ENCODE results near the gene SLC38A1.
A peak's percentile ranks its signal among the peaks of the same experiment; 100 is the strongest.
"Not testable (repeated sequence)": the region's sequence is repeated elsewhere in the genome, so short reads cannot be mapped to it uniquely, and the experiment has no call there.

The SLC38A1 gene

DNA sequence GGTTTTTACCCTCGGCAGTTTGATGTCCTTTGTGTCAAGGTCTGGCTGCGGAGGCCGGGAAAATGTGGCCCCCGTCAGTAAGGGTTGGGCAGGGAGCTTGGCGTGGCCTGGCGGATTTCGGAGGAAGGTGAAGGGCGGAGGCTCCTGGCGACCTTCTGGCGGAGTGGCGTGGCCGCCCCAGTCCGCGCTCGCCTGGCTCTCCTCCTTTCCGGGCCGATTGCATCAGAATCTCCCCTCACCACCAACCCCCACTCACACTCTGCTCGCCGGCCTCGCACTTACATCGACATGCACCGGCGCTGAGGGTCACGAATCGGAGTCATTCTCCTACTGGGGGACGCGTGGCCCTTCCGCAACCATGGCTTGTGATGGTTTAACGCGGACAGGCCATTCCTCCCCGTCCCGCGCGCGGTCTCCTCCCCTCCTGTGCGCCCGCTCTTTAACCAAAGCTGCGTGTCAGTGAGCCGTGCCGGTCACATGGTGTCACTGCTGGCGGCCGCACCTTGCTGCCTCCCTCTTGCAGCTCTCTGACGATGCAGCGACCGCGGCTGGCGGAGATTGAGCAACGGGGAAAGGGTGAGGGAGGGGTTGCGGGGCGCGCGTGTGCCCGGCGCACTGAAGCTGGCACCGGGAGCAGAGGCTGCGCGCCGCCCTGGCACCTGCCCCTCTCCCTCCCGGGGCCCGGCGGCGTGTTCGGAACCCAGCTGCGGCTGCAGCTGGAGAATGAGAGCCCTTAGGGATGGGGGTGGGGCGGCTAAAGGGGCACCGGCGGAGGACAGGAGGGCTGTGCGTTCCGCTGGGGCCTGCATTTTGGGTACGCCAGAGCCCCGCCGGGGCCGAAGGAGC is at the start of gene SLC38A1:
Gene SLC38A1, minus strand, starts transcription at position 461 of the 846 bp plus-strand sequence. CDS start 29,243 bp downstream, outside the sequence.
- H3K27ac Mint-ChIP-seq: no peak within 1 kb of the TSS
- no peak within 1 kb of the TSS for H3K4me3 Mint-ChIP-seq
- H3K36me3 Mint-ChIP-seq: no peaks in the 10 kb centered on the region
- DNase-seq (ENCODE audit: low spot score in 2 of 2): peak; percentile 64 to 90
- peak; percentile 83 for ATAC-seq
- H3K4me1 Mint-ChIP-seq: peaks cover 7% of the 10 kb centered on the region
- H3K9me3 Mint-ChIP-seq: no peaks in the 10 kb centered on the region

DNA sequence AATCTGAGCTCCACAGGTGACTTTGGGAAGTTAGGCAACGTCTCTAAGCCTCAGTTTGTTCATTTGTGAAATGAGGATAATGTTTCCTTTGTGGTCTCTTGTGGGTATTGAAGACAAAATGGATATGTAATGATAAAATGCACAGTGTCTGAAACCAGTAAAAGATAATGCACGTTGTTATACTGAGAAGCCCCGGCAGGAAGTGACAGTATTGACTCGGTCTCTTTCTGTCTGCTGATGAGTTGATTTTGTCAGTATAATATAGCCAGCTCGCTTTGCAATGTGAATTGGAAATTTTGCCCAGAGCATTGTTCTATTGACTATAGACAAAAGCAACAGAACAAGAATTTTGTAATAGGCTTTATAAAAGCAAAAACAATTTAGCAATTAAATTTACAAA is 49.2 kb upstream of the SLC38A1 start:
- Mint-ChIP-seq H3K4me1 (no peaks in the 10 kb centered on the region), H3K4me3 (no peak overlapping the region), H3K9me3 (no peaks in the 10 kb centered on the region), H3K27ac (no peak overlapping the region), H3K36me3 (no peaks in the 10 kb centered on the region)
- ATAC-seq (no peak), DNase-seq (ENCODE audit: low spot score in 2 of 2) (no peak)

DNA sequence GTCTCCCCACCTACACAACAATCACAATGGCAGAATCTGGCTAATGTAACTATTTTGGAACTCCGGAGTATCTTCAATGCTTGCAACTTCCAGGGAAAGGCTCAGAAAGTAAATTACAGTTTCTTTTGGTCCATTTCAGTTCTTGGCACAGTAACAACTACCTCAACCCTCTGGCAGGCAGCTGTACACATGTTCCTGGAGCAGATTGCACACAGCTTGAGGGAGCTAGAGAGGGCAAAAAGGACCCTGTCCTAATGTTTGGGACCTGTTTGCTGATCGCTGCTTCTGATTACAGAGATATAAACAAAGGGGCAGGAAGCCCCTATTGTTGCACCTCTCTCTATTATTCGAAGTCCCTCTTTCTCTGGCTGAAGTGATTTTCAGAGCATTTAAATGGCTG is 35.2 kb upstream of the SLC38A1 start:
- no peaks in the 10 kb centered on the region for H3K36me3 Mint-ChIP-seq
- H3K4me1 Mint-ChIP-seq: no peaks in the 10 kb centered on the region
- no peak for DNase-seq (ENCODE audit: low spot score in 2 of 2)
- ATAC-seq: no peak
- H3K9me3 Mint-ChIP-seq: peaks cover 4% of the 10 kb centered on the region
- H3K27ac Mint-ChIP-seq: no peak overlapping the region
- H3K4me3 Mint-ChIP-seq: no peak overlapping the region

DNA sequence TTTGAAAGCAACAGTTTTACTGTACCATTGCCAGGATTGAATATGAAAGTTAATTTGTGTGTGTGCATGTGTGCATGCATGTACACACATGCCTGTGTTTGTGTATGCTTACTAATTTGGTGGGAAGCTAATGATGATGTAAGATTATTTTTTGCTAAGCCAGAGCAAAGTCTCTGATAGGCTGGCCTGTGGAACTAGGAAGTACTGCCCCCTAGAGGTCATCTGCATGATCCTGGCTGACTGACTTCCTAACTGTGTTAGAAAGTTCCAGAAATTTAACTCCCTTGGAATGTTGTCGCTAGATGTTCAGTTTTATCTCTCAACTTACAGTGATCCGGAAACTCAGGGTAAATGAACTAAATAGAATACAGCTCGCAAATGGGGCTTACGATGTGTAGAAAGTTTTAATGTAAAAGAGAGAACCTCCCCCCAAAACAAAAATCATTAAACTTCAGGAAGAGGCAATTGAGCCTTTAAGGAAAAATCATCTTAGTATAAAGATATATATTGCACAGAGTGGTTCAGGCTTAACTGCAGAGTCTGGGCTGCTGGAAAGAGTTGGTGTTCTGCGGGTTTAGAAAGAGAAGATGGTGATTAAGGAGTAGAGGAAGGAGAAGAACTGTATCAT is 34.3 kb upstream of the SLC38A1 start:
- DNase-seq (ENCODE audit: low spot score in 2 of 2) (peak in 1 of 2 donors; percentile 17), ATAC-seq (peak; percentile 82)
- Mint-ChIP-seq H3K4me3 (no peak overlapping the region), H3K27ac (no peak overlapping the region), H3K36me3 (no peaks in the 10 kb centered on the region), H3K9me3 (peaks cover 4% of the 10 kb centered on the region), H3K4me1 (no peaks in the 10 kb centered on the region)

GRCh38 chr12:46300910-46301309 is 32.1 kb upstream of the SLC38A1 start:
- DNase-seq (ENCODE audit: low spot score in 2 of 2): no peak
- Mint-ChIP-seq H3K9me3 (no peaks in the 10 kb centered on the region), H3K4me1 (no peaks in the 10 kb centered on the region), H3K27ac (no peak overlapping the region), H3K36me3 (no peaks in the 10 kb centered on the region), H3K4me3 (no peak overlapping the region)
- no peak for ATAC-seq

- Mint-ChIP-seq H3K4me3 (no peak overlapping the region), H3K36me3 (no peaks in the 10 kb centered on the region), H3K9me3 (no peaks in the 10 kb centered on the region), H3K4me1 (no peaks in the 10 kb centered on the region), H3K27ac (no peak overlapping the region)
- no peak for DNase-seq (ENCODE audit: low spot score in 2 of 2)
- ATAC-seq: no peak
Measured at GRCh38 chr12:46299851-46300250, 31.0 kb upstream of the SLC38A1 start.

DNA sequence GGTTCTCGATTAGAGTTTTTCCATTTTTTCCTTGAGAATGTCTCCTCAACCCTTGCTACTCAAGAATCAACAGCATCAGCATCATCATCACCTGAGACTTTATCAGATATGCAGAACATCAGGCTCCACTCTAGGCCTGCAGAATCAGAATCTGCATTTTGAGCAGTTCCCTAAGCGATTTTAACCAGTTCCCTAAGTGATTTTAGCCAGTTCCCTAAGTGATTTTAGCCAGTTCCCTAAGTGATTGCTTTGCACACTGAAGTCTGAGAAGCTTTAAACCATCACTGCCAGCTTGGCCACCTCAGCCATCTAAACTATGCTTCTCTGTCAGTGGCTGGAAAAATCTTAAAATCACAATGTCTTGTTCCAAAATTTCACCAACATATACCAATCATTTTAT is 29.4 kb upstream of the SLC38A1 start:
- Mint-ChIP-seq H3K9me3 (no peaks in the 10 kb centered on the region), H3K36me3 (no peaks in the 10 kb centered on the region), H3K27ac (no peak overlapping the region)

GRCh38 chr12:46296822-46297221 is 28.0 kb upstream of the SLC38A1 start:
- Mint-ChIP-seq H3K4me3 (no peak overlapping the region), H3K4me1 (no peaks in the 10 kb centered on the region), H3K9me3 (peaks cover 1% of the 10 kb centered on the region), H3K27ac (no peak overlapping the region), H3K36me3 (no peaks in the 10 kb centered on the region)
- ATAC-seq: no peak
- no peak for DNase-seq (ENCODE audit: low spot score in 2 of 2)

More for the DNA sequence above, 29.4 kb upstream of the SLC38A1 start:
- ATAC-seq (no peak), DNase-seq (ENCODE audit: low spot score in 2 of 2) (no peak)
- no peak overlapping the region for H3K4me3 Mint-ChIP-seq
- no peaks in the 10 kb centered on the region for H3K4me1 Mint-ChIP-seq

DNA sequence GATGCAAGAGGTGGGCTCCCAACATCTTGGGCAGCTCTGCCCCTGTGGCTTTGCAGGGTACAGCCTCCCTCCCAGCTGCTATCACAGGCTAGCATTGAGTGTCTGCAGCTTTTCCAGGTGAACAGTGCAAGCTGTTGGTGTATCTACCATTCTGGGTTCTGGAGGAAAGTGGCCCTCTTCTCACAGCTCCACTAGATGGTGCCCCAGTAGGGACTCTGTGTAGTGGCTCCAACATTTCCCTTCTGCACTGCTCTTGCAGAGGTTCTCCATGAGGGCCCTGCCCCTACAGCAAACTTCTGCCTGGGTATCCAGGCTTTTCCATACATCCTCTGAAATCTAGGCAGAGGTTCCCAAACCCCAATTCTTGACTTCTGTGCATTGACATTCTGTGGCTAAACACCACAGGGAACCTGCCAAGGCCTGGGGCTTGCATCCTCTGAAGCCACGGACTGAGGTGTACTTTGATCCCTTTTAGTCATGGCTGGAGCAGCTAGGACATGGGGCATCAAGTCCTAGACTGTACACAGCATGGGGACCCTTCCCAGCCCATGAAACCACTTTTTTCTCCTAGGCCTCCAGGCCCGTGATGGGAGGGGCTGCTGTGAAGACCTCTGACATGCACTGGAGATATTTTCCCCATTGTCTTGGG is 24.0 kb upstream of the SLC38A1 start:
- DNase-seq (ENCODE audit: low spot score in 2 of 2) (no peak), ATAC-seq (no peak)
- Mint-ChIP-seq H3K4me1 (no peaks in the 10 kb centered on the region), H3K9me3 (peaks cover 8% of the 10 kb centered on the region), H3K36me3 (no peaks in the 10 kb centered on the region), H3K27ac (no peak overlapping the region), H3K4me3 (no peak overlapping the region)

- not testable (repeated sequence) for H3K4me3 Mint-ChIP-seq
Measured at GRCh38 chr12:46291953-46292352, 23.1 kb upstream of the SLC38A1 start.

DNA sequence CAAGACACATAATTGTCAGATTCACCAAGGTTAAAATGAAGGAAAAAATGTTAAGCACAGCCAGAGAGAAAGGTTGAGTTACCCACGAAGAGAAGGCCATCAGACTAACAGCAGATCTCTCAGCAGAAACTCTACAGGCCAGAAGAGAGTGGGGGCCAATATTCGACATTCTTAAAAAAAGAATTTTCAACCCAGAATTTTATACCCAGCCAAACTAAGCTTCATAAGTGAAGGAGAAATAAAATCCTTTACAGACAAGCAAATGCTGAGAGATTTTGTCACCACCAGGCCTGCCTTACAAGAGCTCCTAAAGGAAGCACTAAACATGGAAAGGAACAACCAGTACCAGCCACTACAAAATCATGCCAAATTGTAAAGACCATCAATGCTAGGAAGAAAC is 16.3 kb upstream of the SLC38A1 start:
- not testable (repeated sequence) for H3K36me3 Mint-ChIP-seq; ATAC-seq; H3K4me3 Mint-ChIP-seq; H3K27ac Mint-ChIP-seq; H3K4me1 Mint-ChIP-seq; DNase-seq (ENCODE audit: low spot score in 2 of 2)
- H3K9me3 Mint-ChIP-seq: peaks cover 24% of the 10 kb centered on the region

More at GRCh38 chr12:46291953-46292352, 23.1 kb upstream of the SLC38A1 start:
- not testable (repeated sequence) for ATAC-seq; H3K36me3 Mint-ChIP-seq; DNase-seq (ENCODE audit: low spot score in 2 of 2); H3K27ac Mint-ChIP-seq; H3K9me3 Mint-ChIP-seq; H3K4me1 Mint-ChIP-seq

- H3K4me1 Mint-ChIP-seq: no peaks in the 10 kb centered on the region
- peaks cover 24% of the 10 kb centered on the region for H3K9me3 Mint-ChIP-seq
- no peak overlapping the region for H3K27ac Mint-ChIP-seq
- ATAC-seq: no peak
- no peak overlapping the region for H3K4me3 Mint-ChIP-seq
- no peak for DNase-seq (ENCODE audit: low spot score in 2 of 2)
- H3K36me3 Mint-ChIP-seq: no peaks in the 10 kb centered on the region
Measured at GRCh38 chr12:46282829-46283228, 14.0 kb upstream of the SLC38A1 start.

GRCh38 chr12:46276756-46277155 is 7.9 kb upstream of the SLC38A1 start:
- Mint-ChIP-seq H3K36me3 (peaks cover 6% of the 10 kb centered on the region), H3K4me1 (no peaks in the 10 kb centered on the region), H3K9me3 (no peaks in the 10 kb centered on the region), H3K27ac (no peak overlapping the region), H3K4me3 (no peak overlapping the region)
- DNase-seq (ENCODE audit: low spot score in 2 of 2) (no peak), ATAC-seq (no peak)

DNA sequence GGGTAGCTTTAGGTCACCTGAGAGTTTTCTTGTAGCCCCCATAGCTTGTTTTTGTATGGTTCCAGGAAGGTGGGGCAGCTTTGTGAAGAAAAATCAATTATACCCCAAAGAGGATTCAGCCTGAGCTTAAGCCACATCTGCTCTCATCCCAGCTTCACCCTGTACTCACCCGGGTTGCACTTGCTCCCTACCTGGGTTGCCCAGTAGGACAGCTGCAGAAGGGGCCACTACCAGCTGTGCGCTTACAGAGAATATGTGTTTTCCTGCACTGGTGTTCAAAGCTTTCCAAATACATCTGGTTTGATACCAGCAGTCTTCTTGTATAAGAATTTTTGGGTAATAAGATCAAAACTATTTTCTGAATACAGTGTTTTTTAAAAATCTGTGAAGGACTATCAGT is 3.0 kb upstream of the SLC38A1 start:
- DNase-seq (ENCODE audit: low spot score in 2 of 2) (no peak), ATAC-seq (no peak)
- no peaks in the 10 kb centered on the region for H3K9me3 Mint-ChIP-seq
- no peak overlapping the region for H3K4me3 Mint-ChIP-seq
- peaks cover 5% of the 10 kb centered on the region for H3K36me3 Mint-ChIP-seq
- peak overlapping the region; percentile 8 for H3K27ac Mint-ChIP-seq
- peaks cover 7% of the 10 kb centered on the region for H3K4me1 Mint-ChIP-seq

- Mint-ChIP-seq H3K4me1 (peaks cover 7% of the 10 kb centered on the region), H3K9me3 (no peaks in the 10 kb centered on the region), H3K27ac (no peak overlapping the region), H3K36me3 (no peaks in the 10 kb centered on the region), H3K4me3 (no peak overlapping the region)
- peak; percentile 50 for ATAC-seq
- DNase-seq (ENCODE audit: low spot score in 2 of 2): peak; percentile 29 to 84
Measured at GRCh38 chr12:46269429-46270241, 792 bp upstream of the SLC38A1 start.
